Measurements from ENCODE around the gene SSTR4. TPM values are rescaled to one million over a fixed set of nuclear protein-coding genes. Genes with fewer than 3 reads are reported as not detected.

The SSTR4 gene
- total and polyA plus RNA-seq, 8 donors = 0.18 to 0.47 (median 0.26) TPM; not detected in 2

- no peak for TF ChIP-seq CTCF (IDR thresholded peaks at IDR 0.05)
- Histone ChIP-seq H3K36me3 (no peaks in the 10 kb centered on the region), H3K9me3 (no peaks in the 10 kb centered on the region), H3K4me3 (no peak overlapping the region), H3K27ac (no peak overlapping the region), H3K27me3 (no peaks in the 10 kb centered on the region), H3K4me1 (peaks cover 3 to 5% of the 10 kb centered on the region in 2 donors)
- no peak for DNase-seq
- intact Hi-C loops (cut with DNase I) = no loop called here
- ATAC-seq = no peak
Observed at GRCh38 chr20:22998476-22998875, 36.6 kb upstream of the SSTR4 start.

- intact Hi-C loops (cut with DNase I) = no loop called here
- H3K9me3 ChIP-seq = no peaks in the 10 kb centered on the region
- H3K36me3 ChIP-seq = no peaks in the 10 kb centered on the region
- no peaks in the 10 kb centered on the region for H3K27me3 ChIP-seq
- DNase-seq = no peak
- peak overlapping the region; percentile 18 to 31 for H3K27ac ChIP-seq
- H3K4me3 ChIP-seq = no peak overlapping the region
- TF ChIP-seq CTCF (IDR thresholded peaks at IDR 0.05) = no peak
- H3K4me1 ChIP-seq = peaks cover 3 to 5% of the 10 kb centered on the region in 2 donors
- no peak for ATAC-seq
Observed at GRCh38 chr20:22999756-23000155, 35.4 kb upstream of the SSTR4 start.

GRCh38 chr20:23000232-23000947 is 34.7 kb upstream of the SSTR4 start:
- Histone ChIP-seq H3K4me1 (peaks cover 3 to 5% of the 10 kb centered on the region in 2 donors), H3K36me3 (no peaks in the 10 kb centered on the region), H3K27ac (peak overlapping the region; percentile 18 to 31), H3K4me3 (no peak overlapping the region), H3K27me3 (no peaks in the 10 kb centered on the region), H3K9me3 (no peaks in the 10 kb centered on the region)
- DNase-seq (peak in 1 of 4 donors; percentile 23), ATAC-seq (no peak)
- intact Hi-C loops (cut with DNase I) = no loop called here
- TF ChIP-seq CTCF (IDR thresholded peaks at IDR 0.05) = no peak

GRCh38 chr20:23002276-23002675 is 32.8 kb upstream of the SSTR4 start:
- Histone ChIP-seq H3K9me3 (no peaks in the 10 kb centered on the region), H3K36me3 (no peaks in the 10 kb centered on the region), H3K4me1 (peaks cover 3 to 5% of the 10 kb centered on the region in 2 donors), H3K4me3 (no peak overlapping the region), H3K27me3 (no peaks in the 10 kb centered on the region), H3K27ac (no peak overlapping the region)
- DNase-seq (no peak), ATAC-seq (no peak)
- TF ChIP-seq CTCF (IDR thresholded peaks at IDR 0.05) = no peak
- intact Hi-C loops (cut with DNase I) = no loop called here

- intact Hi-C loops (cut with DNase I) = no loop called here
- Histone ChIP-seq H3K4me3 (no peak overlapping the region), H3K36me3 (no peaks in the 10 kb centered on the region), H3K27me3 (no peaks in the 10 kb centered on the region), H3K9me3 (no peaks in the 10 kb centered on the region), H3K4me1 (peaks cover 3 to 5% of the 10 kb centered on the region in 2 donors), H3K27ac (no peak overlapping the region)
- no peak for ATAC-seq
- DNase-seq = no peak
- no peak for TF ChIP-seq CTCF (IDR thresholded peaks at IDR 0.05)
Observed at GRCh38 chr20:23003077-23003635, 32.0 kb upstream of the SSTR4 start.

All from left lung (tissue), 10 donors.